A549 (cell line): Measurements from ENCODE around the gene SORCS2. TPM values are rescaled to one million over a fixed set of nuclear protein-coding genes. Genes with fewer than 3 reads are reported as not detected.

ENCODE experiments used
- ATAC-seq, 2 experiments: fragments of 200-7000 bp in 1 of 2; fragments of >200 bp in 1 of 2; cut with Nextera tagmentation in 1 of 2; cut with Tn5 transposase in 1 of 2; 3 replicates each; pipeline versions ENCODE4 v1.8.0 to v1.9.1; 2018 to 2020; ENCODE audit warnings: mild to moderate bottlenecking in 1 of 2, moderate library complexity in 1 of 2
- CTCF ChIA-PET: fragments of 300-600 bp; sonication (Branson Sonifier 250); formaldehyde crosslinking; extraction: SDS; loops from one replicate; lab custom pipeline; 2021; ENCODE audit warnings: antibody characterized with exemption, inconsistent platforms; lab: Yijun Ruan, JAX
- POLR2A ChIA-PET: fragments of 350-600 bp; formaldehyde crosslinking; extraction: SDS; loops from one replicate; lab custom pipeline; 2021; ENCODE audit warnings: antibody characterized with exemption, inconsistent platforms; lab: Yijun Ruan, JAX
- DNase-seq, 2 experiments: peaks; one replicate each; pipeline versions ENCODE4 v3.0.0 to v3.0.0-alpha.2; 2011 to 2016; ENCODE audit warnings: low read depth in 1 of 2, low spot score in 1 of 2
- FAIRE-seq: peaks from 2 replicates; lab custom pipeline; 2011; peaks lifted over from hg19 to GRCh38; lab: Jason Lieb, UNC
- H3K27ac ChIP-seq, 2 experiments: fragments of >200 bp; sonication (Bioruptor Twin); formaldehyde crosslinking; 3 replicates each; pipeline ENCODE4 v1.5.1; 2016 to 2017
- H3K4me1 ChIP-seq: fragments of >200 bp; sonication (Bioruptor Twin); formaldehyde crosslinking; 3 replicates; pipeline ENCODE4 v1.6.1; 2016
- H3K4me2 ChIP-seq: fragments of >200 bp; sonication (Bioruptor Twin); formaldehyde crosslinking; 3 replicates; pipeline ENCODE4 v1.6.1; 2016
- H3K4me3 ChIP-seq: fragments of >200 bp; sonication (Bioruptor Twin); formaldehyde crosslinking; 3 replicates; pipeline ENCODE4 v1.5.1; 2016
- H3K9me3 ChIP-seq: fragments of >200 bp; sonication (Bioruptor Twin); formaldehyde crosslinking; 3 replicates; pipeline ENCODE4 v1.6.1; 2016
- CBX2 ChIP-seq: fragments of 200-600 bp; sonication (generic); IDR thresholded peaks from 2 replicates; pipeline ENCODE4 v1.6.1; 2016; ENCODE audit warnings: low read depth, mild to moderate bottlenecking, borderline replicate concordance
- CEBPB ChIP-seq, 2 experiments: fragments of >200 bp in 1 of 2; sonication (Bioruptor Twin) in 1 of 2; formaldehyde crosslinking in 1 of 2; IDR thresholded peaks; 2 replicates each; pipeline ENCODE4 v1.6.1; 2012 to 2016
- CHD4 ChIP-seq: fragments of 200-600 bp; sonication (generic); IDR thresholded peaks from 2 replicates; pipeline ENCODE4 v1.6.1; 2016; ENCODE audit warnings: antibody characterized with exemption, mild to moderate bottlenecking, borderline replicate concordance
- ESRRA ChIP-seq: fragments of 150-350 bp; IDR thresholded peaks from 2 replicates; pipeline ENCODE4 v1.6.1; 2014; ENCODE audit warnings: mild to moderate bottlenecking, low read length, borderline replicate concordance
- FOSB ChIP-seq: fragments of 250-450 bp; sonication (Bioruptor Pico); IDR thresholded peaks from 2 replicates; pipeline ENCODE4 v1.5.0; 2020; ENCODE audit warnings: mild to moderate bottlenecking, moderate library complexity
- HES2 ChIP-seq: fragments of >200 bp; sonication (Bioruptor Twin); formaldehyde crosslinking; IDR thresholded peaks from 2 replicates; pipeline ENCODE4 v1.6.1; 2016
- JUN ChIP-seq, 2 experiments: fragments of >200 bp; sonication (Bioruptor Twin); formaldehyde crosslinking; IDR thresholded peaks; 2 replicates in 1 of 2; 3 replicates in 1 of 2; pipeline ENCODE4 v1.6.1; 2016 to 2017
- MAZ ChIP-seq: fragments of 150-350 bp; IDR thresholded peaks from 2 replicates; pipeline ENCODE4 v1.6.1; 2014; ENCODE audit warnings: antibody characterized with exemption, low read depth, low read length, borderline replicate concordance
- NFE2L2 ChIP-seq: fragments of 150-350 bp; conservative IDR thresholded peaks from 2 replicates; pipeline ENCODE4 v1.6.1; 2014; ENCODE audit warnings: low read length
- NR3C1 ChIP-seq: fragments of >200 bp; sonication (Bioruptor Twin); formaldehyde crosslinking; IDR thresholded peaks from 3 replicates; pipeline ENCODE4 v1.6.1; 2017
- REST ChIP-seq: fragments of 200-600 bp; sonication (generic); IDR thresholded peaks from 2 replicates; pipeline ENCODE4 v1.6.1; 2016; ENCODE audit warnings: antibody characterized with exemption, mild to moderate bottlenecking, moderate library complexity
- SREBF2 ChIP-seq: fragments of 450-650 bp; IDR thresholded peaks from 2 replicates; pipeline ENCODE4 v1.6.1; 2014; ENCODE audit warnings: mild to moderate bottlenecking, moderate library complexity
- USF2 ChIP-seq: fragments of 450-650 bp; IDR thresholded peaks from 2 replicates; pipeline ENCODE4 v1.6.1; 2014; ENCODE audit warnings: antibody characterized with exemption
- WGBS: methylation state at CpG from one replicate; pipeline ENCODE4 v1.1.6; 2017; ENCODE audit errors: missing lambda C conversion rate; 5-methylcytosine and 5-hydroxymethylcytosine counted together
- polyA plus RNA-seq, 4 experiments: library from polyadenylated mRNA; depleted of rRNA in 3 of 4; stranded (reverse); fragments of >200 nt; fragmentation: RNase III in 1 of 4; extraction: RNeasy Plus Mini Kit Qiagen cat#74134 plus additional on column Dnase treatment in 1 of 4; gene quantifications; 2 replicates in 3 of 4; 3 replicates in 1 of 4; pipeline ENCODE4 v1.2.3, GENCODE V29; 2011 to 2017

The SORCS2 gene
- polyA plus RNA-seq, 2 of the 4 experiments (the other 2 are of a cell fraction) = 1.4 to 4.6 TPM

GRCh38 chr4:7741946-7742806, 549.8 kb downstream of the SORCS2 start:
- no peaks in the 10 kb centered on the region for H3K9me3 ChIP-seq
- no peak overlapping the region for H3K4me2 ChIP-seq
- ChIA-PET CTCF (no interaction called here), POLR2A (no interaction called here)
- FAIRE-seq (no peak), ATAC-seq (no peak), DNase-seq (no peak)
- TF ChIP-seq CBX2 = no peak
- WGBS = 85% methylated on average over 16 of the region's 18 CpGs
- H3K4me1 ChIP-seq = no peaks in the 10 kb centered on the region
- H3K4me3 ChIP-seq = no peak overlapping the region
- H3K27ac ChIP-seq = no peak overlapping the region

GRCh38 chr4:7742807-7743280, 550.5 kb downstream of the SORCS2 start:
- POLR2A ChIA-PET = no interaction called here
- no peak for FAIRE-seq
- WGBS = 79% methylated on average over 8 of the region's 8 CpGs

GRCh38 chr4:7744142-7744804, 551.9 kb downstream of the SORCS2 start:
- H3K27ac ChIP-seq = peak overlapping the region in 1 of 2 experiments; percentile 43; a peak in 1 of 6 replicates
- no peak for TF ChIP-seq CHD4
- no peak for TF ChIP-seq USF2
- no peak for TF ChIP-seq NFE2L2
- TF ChIP-seq FOSB (CRISPR knock-in tag) = no peak
- TF ChIP-seq MAZ = no peak
- TF ChIP-seq CEBPB (IDR thresholded peaks at IDR 0.05) = no peak
- no peak for TF ChIP-seq SREBF2
- TF ChIP-seq NR3C1 = no peak
- TF ChIP-seq HES2 = no peak
- TF ChIP-seq CBX2 = no peak
- H3K4me2 ChIP-seq = no peak overlapping the region
- H3K4me1 ChIP-seq = peaks cover 6% of the 10 kb centered on the region
- no peak for ATAC-seq
- POLR2A ChIA-PET = no interaction called here
- no peak for FAIRE-seq
- WGBS = 84% methylated on average over 16 of the region's 16 CpGs
- CTCF ChIA-PET = no interaction called here
- H3K4me3 ChIP-seq = no peak overlapping the region
- H3K9me3 ChIP-seq = no peaks in the 10 kb centered on the region
- no peak for DNase-seq

More at GRCh38 chr4:7742807-7743280, 550.5 kb downstream of the SORCS2 start:
- DNase-seq (no peak), ATAC-seq (no peak)
- CTCF ChIA-PET = no interaction called here
- no peak overlapping the region for H3K27ac ChIP-seq
- TF ChIP-seq SREBF2 (no peak), REST (no peak), ESRRA (no peak), USF2 (no peak), JUN (IDR thresholded peaks at IDR 0.05) (no peak)
- TF ChIP-seq, all 56 proteins: peak for 0
- Histone ChIP-seq H3K4me3 (no peak overlapping the region), H3K4me2 (no peak overlapping the region), H3K9me3 (no peaks in the 10 kb centered on the region), H3K4me1 (no peaks in the 10 kb centered on the region)
